IMR-90 (cell line): Measurements from ENCODE around the gene ABHD6. TPM values are rescaled to one million over a fixed set of nuclear protein-coding genes. Genes with fewer than 3 reads are reported as not detected.
A peak's percentile ranks its signal among the peaks of the same experiment; 100 is the strongest.

Experiments used
- ATAC-seq: fragments of 200-7000 bp; cut with Tn5 transposase; 2 replicates; pipeline ENCODE4 v1.9.1; 2020; ENCODE audit warnings: low read depth, mild to moderate bottlenecking, moderate library complexity
- BruUV-seq: library from RNA; stranded (reverse); fragments of 400-500 nt; replicated peaks from 2 replicates; lab custom pipeline; 2021; lab: Mats Ljungman, UMichigan
- CTCF ChIA-PET: fragments of 300-600 bp; formaldehyde crosslinking; extraction: SDS; loops from one replicate; lab custom pipeline; 2021; ENCODE audit warnings: antibody characterized with exemption; lab: Yijun Ruan, JAX
- POLR2A ChIA-PET: fragments of 300-600 bp; sonication (Branson Sonifier 250); formaldehyde crosslinking; loops from one replicate; lab custom pipeline; 2022; ENCODE audit warnings: antibody characterized with exemption; ENCODE audit not compliant: unreplicated experiment; lab: Charles Lee
- DNase-seq: peaks from one replicate; pipeline ENCODE4 v3.0.0; 2013
- H2AFZ ChIP-seq: replicated peaks from 2 replicates; pipeline ENCODE3; 2013; ENCODE audit warnings: low read length, mild to moderate bottlenecking; ENCODE audit not compliant: poor library complexity
- H2AK5ac ChIP-seq: 2 replicates; pipeline ENCODE4 v1.6.1; 2013; ENCODE audit warnings: low read depth, low read length, inconsistent platforms
- H2AK9ac ChIP-seq: replicated peaks from 2 replicates; pipeline ENCODE3; 2013; ENCODE audit warnings: mild to moderate bottlenecking, low read depth, low read length, moderate library complexity; ENCODE audit not compliant: poor library complexity
- H2BK120ac ChIP-seq: 2 replicates; pipeline ENCODE4 v1.6.1; 2013; ENCODE audit warnings: low read depth, low read length, inconsistent platforms
- H2BK15ac ChIP-seq: 3 replicates; pipeline ENCODE4 v1.6.1; 2013; ENCODE audit warnings: low read depth, low read length, inconsistent platforms
- H2BK20ac ChIP-seq: 2 replicates; pipeline ENCODE4 v1.6.1; 2013; ENCODE audit warnings: low read depth, mild to moderate bottlenecking, inconsistent platforms, low read length, moderate library complexity
- H2BK5ac ChIP-seq: 2 replicates; pipeline ENCODE4 v1.6.1; 2013; ENCODE audit warnings: mild to moderate bottlenecking, low read depth, low read length, inconsistent platforms; ENCODE audit not compliant: poor library complexity, severe bottlenecking
- H3K14ac ChIP-seq: replicated peaks from 2 replicates; pipeline ENCODE4 v1.6.1; 2013; ENCODE audit warnings: low read depth, low read length, inconsistent platforms
- H3K18ac ChIP-seq: 2 replicates; pipeline ENCODE4 v1.6.1; 2013; ENCODE audit warnings: low read depth, low read length, control low read depth
- H3K23ac ChIP-seq: 2 replicates; pipeline ENCODE4 v1.6.1; 2013; ENCODE audit warnings: low read depth, low read length, inconsistent platforms
- H3K27ac ChIP-seq: 2 replicates; pipeline ENCODE4 v1.5.1; 2013; ENCODE audit warnings: mild to moderate bottlenecking, control low read depth, low read length; ENCODE audit not compliant: insufficient read depth
- H3K27me3 ChIP-seq: 2 replicates; pipeline ENCODE4 v1.6.1; 2013; ENCODE audit warnings: low read length; ENCODE audit not compliant: control insufficient read depth, insufficient read depth
- H3K36me3 ChIP-seq: 2 replicates; pipeline ENCODE4 v1.6.1; 2013; ENCODE audit warnings: low read length, mixed read lengths; ENCODE audit not compliant: control insufficient read depth, insufficient read depth
- H3K4ac ChIP-seq: 2 replicates; pipeline ENCODE4 v1.6.1; 2013; ENCODE audit warnings: low read depth, low read length, inconsistent platforms
- H3K4me1 ChIP-seq: 2 replicates; pipeline ENCODE4 v1.6.1; 2013; ENCODE audit warnings: low read length, mixed read lengths; ENCODE audit not compliant: control insufficient read depth, insufficient read depth
- H3K4me2 ChIP-seq: 2 replicates; pipeline ENCODE4 v1.6.1; 2013; ENCODE audit warnings: low read depth, mild to moderate bottlenecking, control low read depth, low read length, moderate library complexity
- H3K4me3 ChIP-seq: 2 replicates; pipeline ENCODE4 v1.5.1; 2013; ENCODE audit warnings: low read depth, mild to moderate bottlenecking, control low read depth, low read length, moderate library complexity; ENCODE audit not compliant: insufficient read depth
- H3K56ac ChIP-seq: 2 replicates; pipeline ENCODE4 v1.6.1; 2013; ENCODE audit warnings: low read length, inconsistent platforms; ENCODE audit not compliant: insufficient read depth; ENCODE audit errors: extremely low read depth
- H3K79me1 ChIP-seq, 2 experiments: 2 replicates each; pipeline ENCODE4 v1.6.1; 2013; ENCODE audit warnings: low read length in 2 of 2, inconsistent platforms in 1 of 2, low read depth in 1 of 2
- H3K9ac ChIP-seq: 2 replicates; pipeline ENCODE4 v1.6.1; 2013; ENCODE audit warnings: low read depth, low read length, control low read depth
- H3K9me1 ChIP-seq: 2 replicates; pipeline ENCODE4 v1.6.1; 2013; ENCODE audit warnings: low read length, inconsistent platforms; ENCODE audit not compliant: insufficient read depth
- H3K9me3 ChIP-seq: 2 replicates; pipeline ENCODE4 v1.6.1; 2013; ENCODE audit warnings: low read length; ENCODE audit not compliant: control insufficient read depth, insufficient read depth
- H4K20me1 ChIP-seq: 2 replicates; pipeline ENCODE4 v1.6.1; 2013; ENCODE audit warnings: low read length, inconsistent platforms; ENCODE audit not compliant: insufficient read depth
- H4K5ac ChIP-seq: 2 replicates; pipeline ENCODE4 v1.6.1; 2013; ENCODE audit warnings: mild to moderate bottlenecking, low read depth, low read length, control low read depth
- H4K8ac ChIP-seq, 2 experiments: 2 replicates each; pipeline ENCODE4 v1.6.1; 2013; ENCODE audit warnings: low read depth in 2 of 2, low read length in 2 of 2, control low read depth in 1 of 2, inconsistent platforms in 1 of 2
- H4K91ac ChIP-seq: 2 replicates; pipeline ENCODE4 v1.6.1; 2013; ENCODE audit warnings: low read depth, low read length, inconsistent platforms; ENCODE audit not compliant: insufficient read depth
- BHLHE40 ChIP-seq: fragments of 150-350 bp; IDR thresholded peaks from 2 replicates; pipeline ENCODE4 v1.6.1; 2016; ENCODE audit warnings: mild to moderate bottlenecking, low read depth, low read length
- CHD1 ChIP-seq: IDR thresholded peaks from 2 replicates; pipeline ENCODE4 v1.6.1; 2012; ENCODE audit warnings: low read depth, low read length, improper control_type of control experiment
- FOS ChIP-seq: fragments of 150-350 bp; IDR thresholded peaks from 2 replicates; pipeline ENCODE4 v1.6.1; 2016; ENCODE audit warnings: low read depth, low read length
- MAFK ChIP-seq: IDR thresholded peaks from 2 replicates; pipeline ENCODE4 v1.6.1; 2012; ENCODE audit warnings: low read depth, low read length, improper control_type of control experiment
- MXI1 ChIP-seq: IDR thresholded peaks from 2 replicates; pipeline ENCODE4 v1.6.1; 2012; ENCODE audit warnings: low read depth, mild to moderate bottlenecking, low read length, moderate library complexity, borderline replicate concordance
- NFE2L2 ChIP-seq: fragments of 150-350 bp; IDR thresholded peaks from 2 replicates; pipeline ENCODE4 v1.6.1; 2016; ENCODE audit warnings: low read depth, mild to moderate bottlenecking, low read length
- POLR2A ChIP-seq: IDR thresholded peaks from 2 replicates; pipeline ENCODE4 v1.6.1; 2012; ENCODE audit warnings: mild to moderate bottlenecking, low read depth, low read length
- RAD21 ChIP-seq: IDR thresholded peaks from 2 replicates; pipeline ENCODE4 v1.6.1; 2012; ENCODE audit warnings: low read length, improper control_type of control experiment
- RCOR1 ChIP-seq: IDR thresholded peaks from 2 replicates; pipeline ENCODE4 v1.6.1; 2012; ENCODE audit warnings: mild to moderate bottlenecking, low read length, improper control_type of control experiment; ENCODE audit not compliant: insufficient replicate concordance
- RFX5 ChIP-seq: IDR thresholded peaks from 2 replicates; pipeline ENCODE4 v1.8.0; 2012; ENCODE audit warnings: low read depth, mild to moderate bottlenecking, low read length, moderate library complexity
- WGBS, 2 experiments: methylation state at CpG; one replicate each; pipeline versions ENCODE4 v1.1.5 to v1.1.7; 2013; ENCODE audit warnings: missing lambda C conversion rate in 2 of 2; ENCODE audit not compliant: insufficient read length in 1 of 2; ENCODE audit errors: extremely low coverage in 2 of 2; 5-methylcytosine and 5-hydroxymethylcytosine counted together
- dilution Hi-C: fragments of 300-500 bp; cut with HindIII; formaldehyde crosslinking; loops from one replicate; pipeline ENCODE4 v1.14.3; 2018; ENCODE audit warnings: low sequenced_read_pairs; ENCODE audit not compliant: unreplicated experiment
- in situ Hi-C: fragments of 300-500 bp; cut with MboI; formaldehyde crosslinking; loops from 3 replicates; pipeline ENCODE4 v1.14.3; 2019; ENCODE audit warnings: low sequenced_read_pairs, inconsistent platforms, mixed read lengths
- intact Hi-C: fragments of 100-400 bp; cut with micrococcal nuclease; formaldehyde crosslinking; loops from 2 replicates; pipeline ENCODE4 v1.10.0; 2022
- polyA plus RNA-seq, 3 experiments: library from polyadenylated mRNA; depleted of rRNA; stranded (reverse); fragments of >200 nt; gene quantifications; 2 replicates each; pipeline ENCODE4 v1.2.3, GENCODE V29; 2012; ENCODE audit warnings: low replicate concordance in 1 of 3
- total RNA-seq: library from RNA; depleted of rRNA; stranded (reverse); fragments of >200 nt; gene quantifications from 2 replicates; pipeline ENCODE4 v1.2.3, GENCODE V29; 2012
- TF ChIP-seq, protein P1 (sequence below): fragments of 150-350 bp; IDR thresholded peaks from 2 replicates; pipeline ENCODE4 v1.6.1; 2016; ENCODE audit warnings: low read depth, mild to moderate bottlenecking, low read length, moderate library complexity, borderline replicate concordance
- TF ChIP-seq, protein P2 (sequence below): fragments of 150-350 bp; IDR thresholded peaks from 2 replicates; pipeline ENCODE4 v1.6.1; 2017; ENCODE audit warnings: mild to moderate bottlenecking, antibody characterized with exemption, low read length, low read depth
- TF ChIP-seq, protein P3 (sequence below): conservative IDR thresholded peaks from 2 replicates; pipeline ENCODE4 v1.5.1; 2012; ENCODE audit warnings: mild to moderate bottlenecking, low read depth, low read length, improper control_type of control experiment

ABHD6 gene
- total and polyA plus RNA-seq, 2 of the 4 experiments (the other 2 are of a cell fraction), result 5.0 to 5.6 TPM

DNA sequence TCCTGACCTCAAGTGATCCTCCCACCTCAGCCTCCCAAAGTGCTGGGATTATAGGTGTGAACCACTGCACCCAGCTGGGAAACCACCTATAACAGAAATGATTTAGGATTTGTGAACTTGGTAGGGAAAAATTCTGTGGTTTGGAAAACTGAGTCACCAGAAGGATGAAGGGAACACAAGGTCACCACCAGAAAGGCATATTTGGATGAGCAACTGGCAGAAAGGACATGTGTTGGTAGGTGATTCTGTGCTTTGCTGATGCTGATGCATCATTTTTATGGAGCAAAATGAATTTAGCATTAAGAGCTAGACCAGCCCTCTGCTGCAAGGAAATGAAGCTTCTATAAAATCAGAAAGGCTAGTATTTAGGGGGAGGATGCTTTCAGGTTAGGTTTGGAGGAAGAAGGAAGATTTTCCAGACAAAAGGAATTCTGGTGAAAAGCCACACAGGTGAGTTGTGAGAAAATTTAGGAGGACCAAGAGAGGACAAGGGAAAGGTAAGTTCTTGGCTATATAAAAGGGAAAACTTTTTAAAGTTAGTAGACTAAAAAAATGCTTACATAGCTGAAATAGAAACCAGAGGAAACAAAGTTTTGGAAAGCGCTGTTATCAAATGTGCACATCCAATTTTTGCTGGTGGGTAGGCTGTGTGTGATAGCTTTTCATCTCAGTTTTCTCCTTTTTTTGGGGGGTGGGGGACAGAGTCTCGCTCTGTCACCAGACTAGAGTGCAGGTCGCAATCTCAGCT lies 98.7 kb downstream of the ABHD6 start:
- Histone ChIP-seq H2BK120ac (peak overlapping the region; percentile 1; the same call in 1 of the 2 replicates), H4K8ac (peak overlapping the region in 1 of 2 experiments; percentile 0; a peak in 2 of 4 replicates), H2AK5ac (peak overlapping the region; percentile 38; the same call in 1 of the 2 replicates), H2AFZ (no peak overlapping the region), H3K9me1 (peaks cover 7% of the 10 kb centered on the region), H2AK9ac (no peak overlapping the region), H3K4me1 (peaks cover 18% of the 10 kb centered on the region), H3K18ac (peak overlapping the region; percentile 1; the same call in 1 of the 2 replicates), H2BK5ac (no peak overlapping the region), H4K91ac (peak overlapping the region; percentile 19; the same call in 1 of the 2 replicates), H3K27me3 (no peaks in the 10 kb centered on the region), H3K9ac (no peak overlapping the region), H3K27ac (peak overlapping the region; percentile 45; the same call in 1 of the 2 replicates), H3K56ac (no peak overlapping the region), H3K4me2 (no peak overlapping the region; the same call in 1 of the 2 replicates), H3K4me3 (no peak overlapping the region), H3K4ac (peak overlapping the region; percentile 20), H3K23ac (no peak overlapping the region; the same call in 1 of the 2 replicates), H3K9me3 (no peaks in the 10 kb centered on the region), H3K79me1 (peaks cover 14 to 58% of the 10 kb centered on the region in 2 experiments; a peak in 3 of 4 replicates), H3K14ac (peak overlapping the region; percentile 0; the same call in 1 of the 2 replicates), H2BK20ac (peak overlapping the region; percentile 21), H4K20me1 (peaks cover 20% of the 10 kb centered on the region; the same call in 1 of the 2 replicates), H4K5ac (no peak overlapping the region), H3K36me3 (peaks cover 3% of the 10 kb centered on the region; the same call in 1 of the 2 replicates), H2BK15ac (peak overlapping the region; percentile 4; the same call in 1 of the 3 replicates)
- DNase-seq (peak; percentile 89), ATAC-seq (no peak)
- ChIA-PET CTCF (interaction anchor here (1.9 kb wide), 1 partner anchor 79 kb away, joined by 7 read pairs; no protein-coding TSS in a partner anchor), POLR2A (interaction anchor here (0.5 to 1.0 kb wide), 2 partner anchors 14 to 38 kb away, joined by 3 read pairs; no protein-coding TSS in a partner anchor)
- in situ Hi-C loops (no loop called here), intact Hi-C loops (loop anchor here (10.0 kb wide), 1 partner anchor 288 kb away; no protein-coding TSS in a partner anchor), dilution Hi-C loops (no loop called here)
- WGBS, 2 experiments, result no CpG with 5 or more reads among the region's 3 CpGs
- no TSS peak for BruUV-seq
- TF ChIP-seq POLR2A, result no peak
- peak; percentile 86 for TF ChIP-seq MAFK
- TF ChIP-seq NFE2L2, result no peak
- no peak for TF ChIP-seq BHLHE40
- TF ChIP-seq, protein P1, sequence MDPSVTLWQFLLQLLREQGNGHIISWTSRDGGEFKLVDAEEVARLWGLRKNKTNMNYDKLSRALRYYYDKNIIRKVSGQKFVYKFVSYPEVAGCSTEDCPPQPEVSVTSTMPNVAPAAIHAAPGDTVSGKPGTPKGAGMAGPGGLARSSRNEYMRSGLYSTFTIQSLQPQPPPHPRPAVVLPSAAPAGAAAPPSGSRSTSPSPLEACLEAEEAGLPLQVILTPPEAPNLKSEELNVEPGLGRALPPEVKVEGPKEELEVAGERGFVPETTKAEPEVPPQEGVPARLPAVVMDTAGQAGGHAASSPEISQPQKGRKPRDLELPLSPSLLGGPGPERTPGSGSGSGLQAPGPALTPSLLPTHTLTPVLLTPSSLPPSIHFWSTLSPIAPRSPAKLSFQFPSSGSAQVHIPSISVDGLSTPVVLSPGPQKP, result no peak
- TF ChIP-seq RCOR1, result no peak
- TF ChIP-seq FOS, result 0 out of 2 replicates have a peak, but pooled peaks have one; percentile 28
- TF ChIP-seq CHD1, result no peak
- TF ChIP-seq, protein P2, sequence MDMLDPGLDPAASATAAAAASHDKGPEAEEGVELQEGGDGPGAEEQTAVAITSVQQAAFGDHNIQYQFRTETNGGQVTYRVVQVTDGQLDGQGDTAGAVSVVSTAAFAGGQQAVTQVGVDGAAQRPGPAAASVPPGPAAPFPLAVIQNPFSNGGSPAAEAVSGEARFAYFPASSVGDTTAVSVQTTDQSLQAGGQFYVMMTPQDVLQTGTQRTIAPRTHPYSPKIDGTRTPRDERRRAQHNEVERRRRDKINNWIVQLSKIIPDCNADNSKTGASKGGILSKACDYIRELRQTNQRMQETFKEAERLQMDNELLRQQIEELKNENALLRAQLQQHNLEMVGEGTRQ, result no peak
- TF ChIP-seq MXI1, result peak; percentile 29; the same call in 1 of the 2 replicates
- TF ChIP-seq RAD21, result no peak
- TF ChIP-seq, protein P3, sequence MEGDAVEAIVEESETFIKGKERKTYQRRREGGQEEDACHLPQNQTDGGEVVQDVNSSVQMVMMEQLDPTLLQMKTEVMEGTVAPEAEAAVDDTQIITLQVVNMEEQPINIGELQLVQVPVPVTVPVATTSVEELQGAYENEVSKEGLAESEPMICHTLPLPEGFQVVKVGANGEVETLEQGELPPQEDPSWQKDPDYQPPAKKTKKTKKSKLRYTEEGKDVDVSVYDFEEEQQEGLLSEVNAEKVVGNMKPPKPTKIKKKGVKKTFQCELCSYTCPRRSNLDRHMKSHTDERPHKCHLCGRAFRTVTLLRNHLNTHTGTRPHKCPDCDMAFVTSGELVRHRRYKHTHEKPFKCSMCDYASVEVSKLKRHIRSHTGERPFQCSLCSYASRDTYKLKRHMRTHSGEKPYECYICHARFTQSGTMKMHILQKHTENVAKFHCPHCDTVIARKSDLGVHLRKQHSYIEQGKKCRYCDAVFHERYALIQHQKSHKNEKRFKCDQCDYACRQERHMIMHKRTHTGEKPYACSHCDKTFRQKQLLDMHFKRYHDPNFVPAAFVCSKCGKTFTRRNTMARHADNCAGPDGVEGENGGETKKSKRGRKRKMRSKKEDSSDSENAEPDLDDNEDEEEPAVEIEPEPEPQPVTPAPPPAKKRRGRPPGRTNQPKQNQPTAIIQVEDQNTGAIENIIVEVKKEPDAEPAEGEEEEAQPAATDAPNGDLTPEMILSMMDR, result no peak
- TF ChIP-seq RFX5, result no peak
